Left colon (tissue), 2 donors: ENCODE results near the gene TCL1A. TPM values are rescaled to one million over a fixed set of nuclear protein-coding genes. Genes with fewer than 3 reads are reported as not detected.

ENCODE experiments used
- total RNA-seq, 2 donors: library from RNA; stranded (reverse); fragmentation: NEBNext Ultra II Directional; extraction: Animal tissue kit (Norgen Biotek cat#: 25700); gene quantifications; one replicate each; pipeline ENCODE4 v1.2.1, GENCODE V29; 2021
- donor health status: DM: no; HTN: no; CAD: no.
- donor health status: DM: yes; HTN: yes; CAD: no.

Gene TCL1A
- total RNA-seq, 2 donors from 2014 or later: 0.40 to 0.61 TPM

Other genes with a start within 250 kb of the TCL1A start
- gene SYNE3, start 197.5 kb downstream of the TCL1A start, total RNA-seq: 10 to 100 TPM; 11.6 to 12.1 TPM
- gene GLRX5, start 179.1 kb downstream of the TCL1A start, total RNA-seq: 10 to 100 TPM; 47.4 to 56.4 TPM
- not detected for gene TCL1B, start 27.7 kb downstream of the TCL1A start, total RNA-seq
- not detected for gene TUNAR, start 162.7 kb upstream of the TCL1A start, total RNA-seq